BLaER1 treated with 17β-estradiol and CSF1 and Interleukin-3, amounts not matched to agents 10 nM and 100 nM (cell line): ENCODE data around the gene DCC.

Experiments
- H3K27ac ChIP-seq, 11 experiments: shearing (Covaris generic); formaldehyde crosslinking; 2 replicates each; pipeline ENCODE4 v1.8.1; 2022
- H3K27me3 ChIP-seq, 11 experiments: shearing (Covaris generic); formaldehyde crosslinking; 2 replicates each; pipeline ENCODE4 v1.8.1; 2022
- H3K36me3 ChIP-seq, 11 experiments: shearing (Covaris generic); formaldehyde crosslinking; 2 replicates each; pipeline ENCODE4 v1.8.1; 2022
- H3K4me1 ChIP-seq, 10 experiments: shearing (Covaris generic); formaldehyde crosslinking; 2 replicates each; pipeline ENCODE4 v1.8.1; 2022
- H3K4me2 ChIP-seq, 11 experiments: shearing (Covaris generic); formaldehyde crosslinking; 2 replicates each; pipeline ENCODE4 v1.8.1; 2022
- H3K4me3 ChIP-seq, 10 experiments: shearing (Covaris generic); formaldehyde crosslinking; 2 replicates each; pipeline ENCODE4 v1.8.1; 2022
- H3K9ac ChIP-seq, 11 experiments: shearing (Covaris generic); formaldehyde crosslinking; 2 replicates each; pipeline ENCODE4 v1.8.1; 2022
- H3K9me3 ChIP-seq, 11 experiments: shearing (Covaris generic); formaldehyde crosslinking; replicated peaks in 1 of 11; 2 replicates each; pipeline ENCODE4 v1.8.1; 2022
- H4K20me1 ChIP-seq, 11 experiments: shearing (Covaris generic); formaldehyde crosslinking; 2 replicates each; pipeline ENCODE4 v1.8.1; 2022
- Cebpa-rat ChIP-seq, 11 experiments: shearing (Covaris generic); IDR thresholded peaks; 2 replicates each; pipeline ENCODE4 v1.8.1; 2022

DCC gene

DNA sequence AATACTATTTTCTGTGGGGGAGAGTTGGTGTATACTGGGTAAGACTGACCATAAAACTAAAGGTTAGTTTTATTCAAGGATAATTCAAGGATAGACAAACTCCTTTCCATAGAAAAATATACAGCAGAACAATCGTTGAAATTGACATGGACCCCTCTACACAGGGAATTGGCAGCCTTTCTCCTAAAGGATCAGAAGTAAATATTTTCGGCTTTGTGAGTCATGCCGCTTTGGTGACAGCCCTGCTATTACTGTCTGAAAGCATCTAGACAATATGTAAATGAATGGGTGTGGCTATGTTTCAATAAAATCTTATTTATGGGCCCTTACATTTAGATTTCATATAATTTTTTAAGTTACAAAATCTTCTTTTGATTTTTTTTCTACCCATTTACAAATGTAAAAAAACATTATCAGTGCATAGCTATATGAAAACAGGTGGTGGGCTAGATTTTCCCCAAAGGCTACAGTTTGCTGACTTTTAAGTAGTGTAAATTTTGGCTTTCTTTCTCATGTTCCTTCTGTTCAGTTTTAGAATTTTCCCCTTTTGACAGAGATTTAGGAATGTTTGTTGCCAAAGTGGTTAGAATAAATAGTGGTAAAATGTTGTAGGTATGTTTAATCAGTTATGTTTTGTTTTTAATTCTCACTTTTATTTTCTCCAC, 270.6 kb downstream of the DCC start:
- Histone ChIP-seq H3K9me3 (no peaks in the 10 kb centered on the region), H4K20me1 (no peaks in the 10 kb centered on the region), H3K27ac (no peak overlapping the region), H3K27me3 (no peaks in the 10 kb centered on the region), H3K36me3 (no peaks in the 10 kb centered on the region), H3K4me2 (no peak overlapping the region), H3K9ac (no peak overlapping the region), H3K4me3 (no peak overlapping the region), H3K4me1 (no peaks in the 10 kb centered on the region)
- TF ChIP-seq Cebpa-rat (IDR thresholded peaks at IDR 0.05): no peak

DNA sequence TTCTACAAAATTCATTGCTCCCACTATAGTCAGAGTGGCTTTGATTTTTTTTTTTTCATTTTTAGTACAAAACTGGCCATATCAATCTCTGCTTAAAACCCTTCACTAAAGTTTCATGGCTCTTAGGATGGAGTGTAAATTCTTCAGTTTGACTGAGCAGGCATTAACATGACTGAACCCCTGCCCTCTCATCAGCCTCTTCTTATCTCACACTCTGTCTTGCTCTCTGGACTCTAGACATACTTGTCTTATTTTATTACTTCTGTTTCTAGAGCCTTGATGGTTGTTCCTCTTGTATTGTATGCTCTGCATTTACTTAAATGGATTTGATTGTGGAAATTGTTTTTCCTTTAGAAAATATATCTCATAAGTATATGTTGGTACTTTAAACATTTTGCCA, 272.4 kb downstream of the DCC start:
- no peaks in the 10 kb centered on the region for H3K9me3 ChIP-seq
- H4K20me1 ChIP-seq: no peaks in the 10 kb centered on the region
- no peak overlapping the region for H3K4me2 ChIP-seq
- TF ChIP-seq Cebpa-rat (IDR thresholded peaks at IDR 0.05): no peak
- H3K9ac ChIP-seq: no peak overlapping the region
- H3K27me3 ChIP-seq: no peaks in the 10 kb centered on the region
- no peaks in the 10 kb centered on the region for H3K4me1 ChIP-seq
- H3K36me3 ChIP-seq: no peaks in the 10 kb centered on the region
- no peak overlapping the region for H3K4me3 ChIP-seq
- H3K27ac ChIP-seq: no peak overlapping the region

DNA sequence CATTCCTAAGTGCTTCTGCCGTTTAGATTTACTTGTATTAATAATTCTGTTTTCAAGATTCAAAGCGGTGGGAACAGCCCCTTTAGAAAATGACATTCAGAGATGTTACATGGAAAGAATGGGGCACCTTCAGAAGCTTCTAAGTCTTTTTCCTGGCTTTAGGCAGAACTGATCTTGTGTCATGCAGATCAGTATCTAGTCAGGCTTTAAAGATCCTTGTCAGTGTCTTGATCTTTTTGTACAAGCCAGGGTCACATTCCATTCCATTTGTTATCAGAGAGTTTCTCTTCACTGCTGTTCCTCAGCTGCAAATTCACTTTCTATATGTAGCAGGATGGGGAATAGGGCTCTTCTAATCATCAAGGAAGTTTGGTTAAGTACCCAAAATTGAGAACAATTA, 275.3 kb downstream of the DCC start:
- Histone ChIP-seq H3K27me3 (no peaks in the 10 kb centered on the region), H3K4me1 (no peaks in the 10 kb centered on the region), H3K27ac (no peak overlapping the region), H3K9ac (no peak overlapping the region), H3K4me3 (no peak overlapping the region), H3K9me3 (no peaks in the 10 kb centered on the region), H4K20me1 (no peaks in the 10 kb centered on the region), H3K36me3 (no peaks in the 10 kb centered on the region), H3K4me2 (no peak overlapping the region)
- TF ChIP-seq Cebpa-rat (IDR thresholded peaks at IDR 0.05): no peak

DNA sequence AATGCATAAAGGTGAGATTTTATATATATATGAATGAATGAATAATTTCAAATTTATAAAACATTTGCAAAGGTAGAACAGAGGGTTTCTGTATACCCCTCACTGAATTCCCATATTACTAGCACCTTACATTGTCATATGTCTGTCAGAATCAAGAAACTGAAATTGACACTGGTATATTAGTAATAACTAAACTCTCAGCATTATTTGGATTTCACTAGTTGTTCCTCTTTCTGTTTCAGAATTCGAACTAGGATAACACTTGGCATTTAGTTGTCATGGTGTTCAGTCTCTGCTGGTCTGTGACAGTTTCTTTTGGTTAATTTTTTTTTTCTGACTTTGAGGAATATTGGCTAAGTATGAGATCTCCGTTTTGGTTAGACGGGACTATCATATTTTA, 275.9 kb downstream of the DCC start:
- Histone ChIP-seq H3K4me2 (no peak overlapping the region), H3K4me3 (no peak overlapping the region), H3K36me3 (no peaks in the 10 kb centered on the region), H3K27ac (no peak overlapping the region), H3K27me3 (no peaks in the 10 kb centered on the region), H3K9ac (no peak overlapping the region), H3K4me1 (no peaks in the 10 kb centered on the region), H4K20me1 (no peaks in the 10 kb centered on the region), H3K9me3 (no peaks in the 10 kb centered on the region)
- TF ChIP-seq Cebpa-rat (IDR thresholded peaks at IDR 0.05): no peak

DNA sequence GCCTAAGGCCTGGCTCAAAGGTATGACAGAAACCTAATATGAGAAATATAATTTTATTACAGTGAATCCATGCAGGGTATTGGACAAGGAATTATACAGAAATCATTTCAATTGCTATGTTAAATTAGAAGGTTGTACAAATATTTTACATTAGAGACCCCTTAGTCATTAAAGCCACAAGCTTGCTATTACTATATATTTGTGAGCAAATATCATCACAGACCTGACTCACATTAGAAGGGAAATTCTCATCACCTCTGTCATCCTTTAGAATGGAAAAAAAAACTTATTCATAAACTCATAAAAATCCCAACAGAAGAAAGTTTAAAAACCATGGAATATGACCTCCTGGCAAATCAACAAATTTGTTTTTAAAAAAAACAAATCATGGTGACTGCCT, 277.9 kb downstream of the DCC start:
- Histone ChIP-seq H4K20me1 (no peaks in the 10 kb centered on the region), H3K4me3 (no peak overlapping the region), H3K27ac (no peak overlapping the region), H3K27me3 (no peaks in the 10 kb centered on the region), H3K4me2 (no peak overlapping the region), H3K4me1 (no peaks in the 10 kb centered on the region), H3K36me3 (no peaks in the 10 kb centered on the region), H3K9me3 (no peaks in the 10 kb centered on the region), H3K9ac (no peak overlapping the region)
- no peak for TF ChIP-seq Cebpa-rat (IDR thresholded peaks at IDR 0.05)

DNA sequence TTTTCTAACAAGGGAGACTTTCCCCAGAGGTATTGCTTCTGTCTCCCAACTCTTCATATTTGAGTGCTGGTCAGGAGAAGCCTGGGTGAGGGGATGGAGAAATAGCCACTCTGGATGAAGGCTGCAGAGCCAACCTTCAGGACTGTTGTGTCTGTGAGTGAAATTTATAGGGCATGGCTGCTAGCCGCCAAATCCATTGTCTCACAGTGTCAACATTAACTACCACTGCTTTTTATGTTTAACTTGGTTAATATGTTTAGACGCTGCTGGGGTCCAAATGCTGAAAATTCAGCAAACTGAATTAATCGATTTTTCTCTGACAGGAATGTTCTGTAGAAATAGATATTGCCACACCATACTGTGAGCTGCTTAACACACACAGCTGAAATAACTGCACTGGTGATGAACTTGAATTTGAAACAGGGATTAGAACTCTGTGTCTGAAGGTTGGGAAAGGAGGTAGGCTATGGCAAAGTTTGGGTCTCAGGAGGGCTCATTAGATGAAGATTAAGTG, 281.0 kb downstream of the DCC start:
- H3K27ac ChIP-seq: no peak overlapping the region
- no peaks in the 10 kb centered on the region for H3K9me3 ChIP-seq
- no peaks in the 10 kb centered on the region for H3K27me3 ChIP-seq
- no peak overlapping the region for H3K4me2 ChIP-seq
- H4K20me1 ChIP-seq: no peaks in the 10 kb centered on the region
- H3K4me3 ChIP-seq: no peak overlapping the region
- no peaks in the 10 kb centered on the region for H3K36me3 ChIP-seq
- TF ChIP-seq Cebpa-rat (IDR thresholded peaks at IDR 0.05): no peak
- no peaks in the 10 kb centered on the region for H3K4me1 ChIP-seq
- no peak overlapping the region for H3K9ac ChIP-seq

DNA sequence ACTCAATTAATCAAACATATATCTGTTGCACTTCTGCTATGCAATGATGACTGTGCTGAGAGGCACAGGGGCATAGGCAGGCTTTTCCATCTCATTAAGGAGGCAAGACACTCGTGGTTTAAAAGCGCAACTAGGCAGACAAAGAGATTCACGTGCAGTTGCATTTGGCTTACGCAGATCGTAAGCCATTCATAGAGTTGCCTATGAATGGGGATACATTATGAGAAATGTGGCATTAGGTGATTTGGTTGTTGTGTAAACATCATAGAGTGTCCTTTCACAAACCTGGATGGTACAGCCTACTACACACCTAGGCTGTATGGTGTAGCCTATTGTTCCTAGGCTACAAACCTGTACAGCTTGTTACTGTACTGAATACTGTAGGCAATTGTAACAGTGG, 284.7 kb downstream of the DCC start:
- no peaks in the 10 kb centered on the region for H3K36me3 ChIP-seq
- no peaks in the 10 kb centered on the region for H4K20me1 ChIP-seq
- H3K27ac ChIP-seq: no peak overlapping the region
- no peak overlapping the region for H3K4me2 ChIP-seq
- H3K9ac ChIP-seq: no peak overlapping the region
- no peaks in the 10 kb centered on the region for H3K27me3 ChIP-seq
- H3K4me1 ChIP-seq: peaks cover 0 to 6% (median 0%) of the 10 kb centered on the region in 10 experiments; a peak in 1 of 20 replicates
- no peak for TF ChIP-seq Cebpa-rat (IDR thresholded peaks at IDR 0.05)
- H3K4me3 ChIP-seq: no peak overlapping the region
- H3K9me3 ChIP-seq: no peaks in the 10 kb centered on the region

DNA sequence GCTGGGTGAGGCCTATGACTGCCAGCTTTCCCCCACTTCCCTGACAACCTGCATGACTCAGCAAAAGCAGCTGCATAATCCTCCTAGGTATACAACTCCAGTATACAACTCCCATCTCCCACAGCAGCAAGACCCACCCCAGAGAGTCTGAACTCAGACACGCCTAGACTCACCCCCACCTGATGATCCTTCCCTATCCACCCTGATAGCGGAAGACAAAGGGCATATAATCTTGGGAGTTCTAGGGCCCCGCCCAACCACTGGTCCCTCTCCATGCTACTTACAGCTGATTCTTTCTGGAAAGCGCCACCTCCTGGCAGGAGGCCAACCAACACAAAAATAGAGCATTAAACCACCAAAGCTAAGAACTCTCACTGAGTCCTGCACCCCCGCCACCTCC, 296.5 kb downstream of the DCC start:
- Histone ChIP-seq H3K27ac (no peak overlapping the region), H3K36me3 (no peaks in the 10 kb centered on the region), H4K20me1 (no peaks in the 10 kb centered on the region), H3K27me3 (no peaks in the 10 kb centered on the region), H3K4me2 (no peak overlapping the region), H3K9ac (no peak overlapping the region), H3K4me1 (no peaks in the 10 kb centered on the region), H3K4me3 (no peak overlapping the region), H3K9me3 (no peaks in the 10 kb centered on the region; a peak in 1 of 22 replicates)
- TF ChIP-seq Cebpa-rat (IDR thresholded peaks at IDR 0.05): no peak

DNA sequence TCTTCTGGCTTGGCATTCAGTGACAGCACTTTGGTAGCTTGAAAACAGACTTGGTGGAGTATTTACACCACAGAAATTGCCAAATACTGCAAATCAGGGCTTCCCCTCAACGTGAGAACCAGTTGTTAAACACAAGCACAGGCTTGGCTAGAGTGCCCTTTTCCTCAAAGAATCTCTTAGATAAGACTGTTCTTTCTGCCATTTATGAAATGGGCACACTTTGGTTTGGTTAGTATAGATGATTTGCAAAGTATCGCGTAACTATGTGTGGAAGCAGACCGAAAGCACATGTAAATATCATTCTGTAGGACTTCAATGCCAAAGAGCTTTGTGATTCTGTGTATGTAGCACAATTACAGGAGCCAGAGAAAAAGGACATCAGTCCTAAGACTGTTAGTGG, 308.2 kb downstream of the DCC start:
- Histone ChIP-seq H3K27me3 (no peaks in the 10 kb centered on the region), H3K9ac (no peak overlapping the region), H3K4me1 (peaks cover 0 to 7% (median 0%) of the 10 kb centered on the region in 10 experiments; a peak in 3 of 20 replicates), H3K27ac (no peak overlapping the region), H3K9me3 (no peaks in the 10 kb centered on the region), H4K20me1 (no peaks in the 10 kb centered on the region), H3K4me2 (no peak overlapping the region), H3K4me3 (no peak overlapping the region), H3K36me3 (no peaks in the 10 kb centered on the region)
- TF ChIP-seq Cebpa-rat (IDR thresholded peaks at IDR 0.05): no peak

DNA sequence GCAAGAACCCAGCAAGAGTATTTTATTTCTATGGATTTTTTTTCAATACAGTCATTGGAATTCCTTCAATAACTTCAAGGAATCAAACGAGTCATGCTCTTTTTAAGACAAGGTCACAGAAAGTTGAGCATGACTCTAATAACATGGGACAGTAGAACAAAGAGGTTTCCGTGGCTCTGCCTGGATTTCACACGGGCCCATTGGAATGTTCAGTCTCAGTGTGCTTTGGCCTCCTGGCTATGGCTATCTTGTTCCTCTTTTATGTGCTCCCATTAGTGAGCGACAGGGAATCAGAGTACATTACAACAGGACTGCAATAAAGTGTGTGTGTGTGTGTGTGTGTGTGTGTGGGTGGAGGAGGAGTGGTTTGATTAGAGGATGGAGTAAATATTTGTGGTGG, 312.4 kb downstream of the DCC start:
- Histone ChIP-seq H3K9me3 (no peaks in the 10 kb centered on the region), H4K20me1 (no peaks in the 10 kb centered on the region), H3K4me3 (no peak overlapping the region), H3K4me1 (no peaks in the 10 kb centered on the region), H3K36me3 (no peaks in the 10 kb centered on the region), H3K9ac (no peak overlapping the region), H3K4me2 (no peak overlapping the region), H3K27me3 (no peaks in the 10 kb centered on the region), H3K27ac (no peak overlapping the region)
- TF ChIP-seq Cebpa-rat (IDR thresholded peaks at IDR 0.05): no peak
